HG03103 (cell line): Measurements from ENCODE around the gene TRIM44.

Experiments
- ATAC-seq: cut with Tn5 transposase; IDR thresholded peaks from one replicate; pipeline ENCODE4 v1.9.1; 2021; ENCODE audit warnings: low read depth; ENCODE audit not compliant: unreplicated experiment

Gene TRIM44

DNA sequence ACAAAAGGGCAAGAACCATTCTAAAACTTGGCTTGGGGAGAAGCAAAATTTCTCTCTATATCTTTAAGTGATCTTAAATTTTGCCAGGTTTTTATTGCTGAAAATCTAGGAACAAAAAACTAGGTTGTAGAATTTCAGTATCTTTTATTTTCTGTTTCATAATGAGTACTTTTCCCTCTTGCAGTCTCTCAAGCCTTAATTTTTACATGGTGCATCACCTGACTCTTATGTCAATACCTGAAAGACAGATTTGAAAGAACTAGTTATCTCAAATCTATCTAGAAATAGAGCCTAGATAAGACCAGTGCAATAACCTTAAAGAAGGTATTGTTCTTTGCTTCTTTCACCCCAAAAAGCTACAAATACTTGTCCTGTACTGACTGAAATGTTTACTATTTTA is 122.1 kb downstream of the TRIM44 start:
- peak; percentile 43 for ATAC-seq

DNA sequence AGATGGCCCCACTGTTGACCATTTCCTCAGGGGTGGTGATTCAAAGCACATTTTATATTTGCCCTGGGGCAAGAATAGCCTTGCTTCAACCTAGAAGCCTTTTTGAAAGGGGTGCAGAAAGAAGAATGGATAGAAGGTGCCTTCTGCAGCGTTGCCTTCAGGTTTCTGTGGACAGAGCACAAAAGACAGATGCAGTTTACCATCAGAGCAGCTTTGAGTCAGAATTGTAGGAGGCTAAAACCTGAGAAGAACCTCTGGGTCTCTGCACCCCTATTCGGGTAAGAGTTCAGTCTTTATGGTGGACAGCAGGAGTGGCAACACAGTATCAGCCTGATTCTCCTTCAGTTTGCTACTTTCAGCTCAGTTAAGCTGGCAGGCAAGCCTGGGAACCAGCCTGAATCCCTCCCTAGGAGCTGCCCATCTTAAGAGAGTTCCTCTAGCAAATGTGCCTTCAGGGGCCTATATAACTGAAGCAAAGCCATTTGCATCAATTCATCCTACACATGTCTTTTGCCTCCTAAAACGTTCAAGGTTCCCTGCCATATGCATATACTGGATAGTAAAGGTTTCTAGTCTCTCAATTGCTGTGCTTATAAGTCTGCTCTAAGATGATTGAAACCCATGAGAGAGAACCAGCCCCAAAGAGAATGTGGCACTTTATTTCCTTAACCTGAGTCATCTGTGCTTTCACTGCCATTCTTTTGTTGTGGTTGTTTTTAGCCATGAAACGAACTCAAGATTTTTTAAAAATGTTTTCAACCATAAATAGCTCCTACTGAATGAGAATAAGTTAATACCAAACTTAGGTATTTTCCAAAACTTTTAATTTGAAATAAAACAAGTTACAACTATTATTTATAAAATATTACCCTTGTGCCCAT is 123.0 kb downstream of the TRIM44 start:
- ATAC-seq = peak; percentile 48

DNA sequence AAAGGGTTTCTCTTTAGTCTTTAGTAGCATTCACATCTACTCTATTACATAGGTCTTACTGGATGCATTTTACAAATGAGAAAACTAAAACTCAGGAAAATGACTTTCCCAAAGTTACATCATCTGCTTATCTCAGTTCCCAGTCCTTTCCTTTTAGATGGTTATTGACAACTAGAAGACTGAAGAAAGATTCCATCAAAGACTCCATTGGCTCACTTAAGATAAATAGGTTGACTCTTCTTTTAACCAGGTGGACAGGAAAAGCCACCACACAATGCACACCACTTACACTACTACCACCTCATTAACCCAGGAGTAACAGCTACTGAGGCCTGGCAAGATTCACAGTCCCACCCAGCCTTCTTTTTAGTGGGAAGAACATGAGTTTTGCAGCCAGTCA is 123.6 kb downstream of the TRIM44 start:
- ATAC-seq = no peak

GRCh38 chr11:35787013-35787504 is 124.5 kb downstream of the TRIM44 start:
- ATAC-seq = no peak

- no peak for ATAC-seq
Observed at GRCh38 chr11:35787626-35788025, 125.1 kb downstream of the TRIM44 start.

DNA sequence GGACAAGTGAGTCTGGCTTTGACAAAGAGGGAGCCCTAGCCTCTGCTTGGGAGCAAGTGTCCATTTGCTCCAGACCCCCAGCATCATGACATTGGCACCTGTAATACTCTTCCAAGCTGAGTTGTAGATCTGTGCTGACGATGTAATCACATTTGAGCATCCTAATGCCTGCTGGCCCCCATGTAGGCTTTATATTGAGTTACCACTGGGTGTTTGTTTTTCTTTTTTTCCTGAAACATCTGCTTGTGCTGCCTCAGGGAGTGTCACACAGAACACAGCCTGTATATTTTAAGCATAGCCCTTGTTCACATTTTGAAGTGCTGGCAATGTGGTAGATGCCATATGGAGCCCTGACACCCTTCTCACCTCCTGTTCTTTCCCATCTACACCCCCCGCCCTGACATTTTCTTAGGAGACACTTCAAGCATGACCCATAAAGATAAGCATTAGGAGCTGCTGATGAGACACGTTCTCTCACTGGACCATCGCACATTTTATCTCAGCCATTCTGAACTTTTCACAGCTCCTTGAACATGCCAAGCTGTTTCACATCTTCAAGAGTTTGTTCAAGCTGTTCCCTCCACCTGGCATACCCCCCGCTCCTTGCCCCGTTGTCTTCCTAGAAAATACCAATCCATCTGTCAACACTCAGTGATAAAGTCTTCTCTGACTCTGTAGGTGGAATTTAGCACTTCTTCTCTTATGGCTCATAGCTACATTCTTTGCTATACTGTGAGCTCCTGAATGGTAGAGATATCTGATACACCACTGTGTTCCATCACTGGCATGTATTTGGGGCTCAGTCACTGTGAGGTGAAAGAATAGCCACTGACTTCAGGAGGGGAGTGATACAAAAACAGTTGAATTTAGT is 128.7 kb downstream of the TRIM44 start:
- ATAC-seq = no peak

GRCh38 chr11:35792148-35792845 is 129.7 kb downstream of the TRIM44 start:
- no peak for ATAC-seq

- ATAC-seq = no peak
Observed at GRCh38 chr11:35792846-35793192, 130.2 kb downstream of the TRIM44 start.

GRCh38 chr11:35794333-35794732 is 131.8 kb downstream of the TRIM44 start:
- no peak for ATAC-seq

- no peak for ATAC-seq
Observed at GRCh38 chr11:35794850-35795249, 132.3 kb downstream of the TRIM44 start.

- no peak for ATAC-seq
Observed at GRCh38 chr11:35796562-35796961, 134.0 kb downstream of the TRIM44 start.

DNA sequence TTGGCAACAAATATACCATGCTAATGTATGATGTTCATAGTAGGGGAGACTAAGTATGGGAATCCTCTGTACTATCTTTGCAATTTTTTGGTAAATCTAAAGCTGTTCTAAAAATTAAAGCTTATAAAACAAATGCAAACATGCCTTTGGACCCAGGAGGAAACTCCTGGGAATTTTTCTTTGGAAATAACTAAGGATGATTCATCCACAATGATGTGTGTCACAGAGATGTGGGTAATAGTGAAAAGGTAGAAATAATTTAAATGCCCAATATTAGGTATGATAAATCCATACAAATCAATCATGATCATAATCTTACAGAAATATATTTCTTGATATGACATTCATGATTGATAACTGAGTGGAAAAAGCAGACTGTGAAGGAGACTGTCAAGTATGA is 135.8 kb downstream of the TRIM44 start:
- no peak for ATAC-seq

DNA sequence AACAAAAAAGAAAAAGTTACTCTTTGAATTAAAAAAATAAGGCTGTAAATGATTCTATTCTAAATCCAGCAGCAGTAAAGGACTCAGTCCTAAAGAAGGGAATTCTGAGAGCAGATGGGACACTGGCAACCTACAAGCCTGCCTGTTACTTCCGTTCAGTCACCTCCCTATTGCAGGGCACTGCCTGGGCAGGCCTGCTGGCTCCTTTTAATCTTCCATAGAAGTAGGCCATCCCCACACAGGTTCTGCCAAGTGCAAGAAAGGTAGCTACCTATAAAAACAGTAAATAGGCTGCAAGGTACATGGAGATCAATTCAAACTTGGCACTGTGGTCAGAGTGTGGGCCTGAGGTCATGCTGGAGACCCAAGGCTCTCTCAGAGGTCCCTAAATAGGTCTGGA is 136.4 kb downstream of the TRIM44 start:
- no peak for ATAC-seq

DNA sequence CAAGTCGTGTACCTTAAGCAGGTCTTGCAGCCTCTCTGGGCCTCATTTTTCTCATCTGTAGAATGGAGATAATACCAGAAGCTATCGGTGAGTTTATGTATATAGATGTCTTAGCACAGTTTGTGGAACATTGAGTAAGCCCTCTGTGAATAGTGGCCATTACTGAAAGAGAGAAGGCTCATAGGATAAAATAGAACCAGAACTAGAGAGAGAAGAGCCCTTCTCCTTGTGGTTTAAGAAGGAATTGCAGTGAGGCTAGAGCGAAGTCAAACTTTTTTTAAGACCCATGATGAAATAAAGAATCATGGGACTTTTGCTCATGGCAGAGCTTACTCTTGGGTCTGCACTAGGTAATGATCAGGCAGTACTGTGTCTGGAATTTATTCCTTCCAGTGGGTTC is 137.1 kb downstream of the TRIM44 start:
- no peak for ATAC-seq

GRCh38 chr11:35800970-35801953 is 138.7 kb downstream of the TRIM44 start:
- peak; percentile 75 for ATAC-seq

GRCh38 chr11:35802221-35802620 is 139.6 kb downstream of the TRIM44 start:
- no peak for ATAC-seq

DNA sequence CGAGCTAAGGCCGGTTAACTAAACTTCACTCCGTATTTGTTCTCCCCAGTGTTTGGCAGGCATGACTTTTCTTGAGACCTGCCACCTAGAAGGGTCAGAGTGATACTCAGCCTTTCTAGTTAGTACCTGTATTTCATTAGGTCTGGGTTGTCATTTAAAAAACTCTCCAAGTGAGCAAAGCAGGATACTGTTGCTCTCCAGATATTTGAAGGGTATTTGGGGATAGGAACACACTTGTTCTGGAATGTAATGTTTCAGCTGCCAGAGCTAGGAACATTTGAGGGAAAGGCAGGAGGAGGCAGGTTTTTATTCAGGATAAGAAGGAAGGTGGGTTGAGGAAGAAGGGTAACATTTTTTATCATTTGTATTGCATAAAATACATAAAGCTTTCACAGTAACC is 140.1 kb downstream of the TRIM44 start:
- ATAC-seq = no peak

DNA sequence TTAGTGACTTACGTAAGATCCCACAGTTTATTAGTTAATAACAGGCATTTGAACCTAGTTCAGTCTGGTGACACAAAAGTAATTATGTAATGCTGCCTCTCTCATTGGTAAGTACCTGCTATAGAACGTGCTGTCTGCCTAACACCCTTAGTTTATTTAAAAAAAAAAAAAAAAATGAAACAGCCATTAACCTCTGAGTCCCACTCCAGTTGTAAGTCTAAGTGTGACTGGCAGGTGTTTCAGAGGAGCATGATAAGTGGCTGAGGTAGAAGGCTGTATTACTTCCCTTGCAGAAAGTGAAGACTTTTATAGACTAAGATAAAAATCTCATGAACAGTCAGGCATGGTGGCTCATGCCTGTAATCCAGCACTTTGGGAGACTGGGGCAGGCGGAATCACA is 140.5 kb downstream of the TRIM44 start:
- ATAC-seq = no peak

GRCh38 chr11:35804451-35805040 is 142.0 kb downstream of the TRIM44 start:
- ATAC-seq = no peak
